ENCODE results near the gene SGPL1.

SGPL1 gene

GRCh38 chr10:70921285-70921684 is 105.5 kb downstream of the SGPL1 start:
- no peak overlapping the region for H3K4me2 ChIP-seq
- TF ChIP-seq, protein P1, sequence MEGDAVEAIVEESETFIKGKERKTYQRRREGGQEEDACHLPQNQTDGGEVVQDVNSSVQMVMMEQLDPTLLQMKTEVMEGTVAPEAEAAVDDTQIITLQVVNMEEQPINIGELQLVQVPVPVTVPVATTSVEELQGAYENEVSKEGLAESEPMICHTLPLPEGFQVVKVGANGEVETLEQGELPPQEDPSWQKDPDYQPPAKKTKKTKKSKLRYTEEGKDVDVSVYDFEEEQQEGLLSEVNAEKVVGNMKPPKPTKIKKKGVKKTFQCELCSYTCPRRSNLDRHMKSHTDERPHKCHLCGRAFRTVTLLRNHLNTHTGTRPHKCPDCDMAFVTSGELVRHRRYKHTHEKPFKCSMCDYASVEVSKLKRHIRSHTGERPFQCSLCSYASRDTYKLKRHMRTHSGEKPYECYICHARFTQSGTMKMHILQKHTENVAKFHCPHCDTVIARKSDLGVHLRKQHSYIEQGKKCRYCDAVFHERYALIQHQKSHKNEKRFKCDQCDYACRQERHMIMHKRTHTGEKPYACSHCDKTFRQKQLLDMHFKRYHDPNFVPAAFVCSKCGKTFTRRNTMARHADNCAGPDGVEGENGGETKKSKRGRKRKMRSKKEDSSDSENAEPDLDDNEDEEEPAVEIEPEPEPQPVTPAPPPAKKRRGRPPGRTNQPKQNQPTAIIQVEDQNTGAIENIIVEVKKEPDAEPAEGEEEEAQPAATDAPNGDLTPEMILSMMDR (conservative IDR thresholded peaks at IDR 0.05; ENCODE audit: low read depth, low read length): no peak

DNA sequence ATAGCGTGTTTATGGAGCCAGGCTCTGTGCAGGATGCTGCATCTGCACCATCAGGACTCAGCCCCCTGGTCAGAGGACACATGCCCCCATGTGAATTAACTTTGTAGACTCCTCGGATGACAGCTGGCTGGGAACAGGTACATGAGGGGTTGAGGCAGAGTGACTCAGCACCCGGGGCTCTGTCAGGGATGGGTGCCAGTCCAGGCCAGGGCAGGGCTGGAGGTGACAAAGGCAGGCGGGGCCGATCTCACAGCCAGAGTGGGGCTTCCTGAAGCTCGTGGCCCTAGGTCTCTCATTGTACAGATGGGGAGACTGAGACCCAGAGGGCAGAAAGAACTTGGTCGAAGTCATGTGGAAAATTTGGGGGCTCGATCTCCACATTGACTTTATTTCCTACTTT is 107.9 kb downstream of the SGPL1 start:
- no peak overlapping the region for H3K4me3 ChIP-seq (IDR thresholded peaks at IDR 0.05; ENCODE audit: insufficient read depth, low read depth, low read length)
- H3K9ac ChIP-seq: no peak overlapping the region
- peaks cover 19% of the 10 kb centered on the region; the same call in 1 of the 2 replicates for H3K27me3 ChIP-seq (ENCODE audit: insufficient read depth, low read depth)
- H3K36me3 ChIP-seq (ENCODE audit: insufficient read depth): no peaks in the 10 kb centered on the region
- no peaks in the 10 kb centered on the region for H3K79me2 ChIP-seq (ENCODE audit: insufficient read depth, low read depth)
- TF ChIP-seq, protein P1 (conservative IDR thresholded peaks at IDR 0.05; ENCODE audit: low read depth, low read length): no peak
- no peaks in the 10 kb centered on the region for H4K20me1 ChIP-seq (ENCODE audit: insufficient read depth)
- H3K27ac ChIP-seq: no peak overlapping the region
- H3K4me1 ChIP-seq (ENCODE audit: low read depth, poor library complexity, severe bottlenecking): no peaks in the 10 kb centered on the region
- H2AFZ ChIP-seq (ENCODE audit: low read depth): no peak overlapping the region
- no peak overlapping the region for H3K4me2 ChIP-seq

More at GRCh38 chr10:70921285-70921684, 105.5 kb downstream of the SGPL1 start:
- Histone ChIP-seq H3K27ac (no peak overlapping the region), H3K9ac (no peak overlapping the region), H4K20me1 (ENCODE audit: insufficient read depth) (no peaks in the 10 kb centered on the region), H3K4me3 (IDR thresholded peaks at IDR 0.05; ENCODE audit: insufficient read depth, low read depth, low read length) (no peak overlapping the region), H3K36me3 (ENCODE audit: insufficient read depth) (no peaks in the 10 kb centered on the region), H3K4me1 (ENCODE audit: low read depth, poor library complexity, severe bottlenecking) (no peaks in the 10 kb centered on the region), H3K27me3 (ENCODE audit: insufficient read depth, low read depth) (peaks cover 39% of the 10 kb centered on the region; the same call in 1 of the 2 replicates), H3K79me2 (ENCODE audit: insufficient read depth, low read depth) (no peaks in the 10 kb centered on the region), H2AFZ (ENCODE audit: low read depth) (no peak overlapping the region)

- peaks cover 8% of the 10 kb centered on the region; the same call in 1 of the 2 replicates for H3K27me3 ChIP-seq (ENCODE audit: insufficient read depth, low read depth)
- no peak overlapping the region for H3K4me2 ChIP-seq
- no peaks in the 10 kb centered on the region for H4K20me1 ChIP-seq (ENCODE audit: insufficient read depth)
- H3K36me3 ChIP-seq (ENCODE audit: insufficient read depth): no peaks in the 10 kb centered on the region
- no peaks in the 10 kb centered on the region for H3K4me1 ChIP-seq (ENCODE audit: low read depth, poor library complexity, severe bottlenecking)
- H3K4me3 ChIP-seq (IDR thresholded peaks at IDR 0.05; ENCODE audit: insufficient read depth, low read depth, low read length): no peak overlapping the region
- peak overlapping the region; percentile 13; the same call in 1 of the 2 replicates for H2AFZ ChIP-seq (ENCODE audit: low read depth)
- no peak overlapping the region for H3K9ac ChIP-seq
- no peaks in the 10 kb centered on the region for H3K79me2 ChIP-seq (ENCODE audit: insufficient read depth, low read depth)
- H3K27ac ChIP-seq: no peak overlapping the region
- TF ChIP-seq, protein P1 (conservative IDR thresholded peaks at IDR 0.05; ENCODE audit: low read depth, low read length): peak; percentile 93
These were observed 109.9 kb downstream of the SGPL1 start for GRCh38 chr10:70925377-70926225.

- Histone ChIP-seq H3K4me3 (IDR thresholded peaks at IDR 0.05; ENCODE audit: insufficient read depth, low read depth, low read length) (no peak overlapping the region), H3K9ac (no peak overlapping the region), H4K20me1 (ENCODE audit: insufficient read depth) (no peaks in the 10 kb centered on the region), H2AFZ (ENCODE audit: low read depth) (no peak overlapping the region), H3K4me2 (no peak overlapping the region), H3K4me1 (ENCODE audit: low read depth, poor library complexity, severe bottlenecking) (no peaks in the 10 kb centered on the region), H3K27me3 (ENCODE audit: insufficient read depth, low read depth) (peaks cover 8% of the 10 kb centered on the region; the same call in 1 of the 2 replicates), H3K79me2 (ENCODE audit: insufficient read depth, low read depth) (no peaks in the 10 kb centered on the region), H3K27ac (no peak overlapping the region), H3K36me3 (ENCODE audit: insufficient read depth) (no peaks in the 10 kb centered on the region)
- TF ChIP-seq, protein P1 (conservative IDR thresholded peaks at IDR 0.05; ENCODE audit: low read depth, low read length): no peak
These were observed 110.7 kb downstream of the SGPL1 start for GRCh38 chr10:70926226-70927000.
